Activated naive CD8-positive, alpha-beta T cell treated with anti-CD3 and anti-CD28 coated beads, Interleukin-2, amount 50 U/mL, for 16 hours (primary cell): ENCODE results near the gene CD244.

ENCODE experiments used
- DNase-seq: peaks from one replicate; pipeline ENCODE4 v3.0.0-alpha.2; 2020; ENCODE audit warnings: low read depth, low spot score

Gene CD244

GRCh38 chr1:160781186-160781766 lies 81.4 kb downstream of the CD244 start:
- DNase-seq: no peak

- no peak for DNase-seq
Measured at GRCh38 chr1:160780398-160780755, 82.3 kb downstream of the CD244 start.
